Fibroblast of lung (primary cell): ENCODE data around the gene NAT14. TPM values are rescaled to one million over a fixed set of nuclear protein-coding genes. Genes with fewer than 3 reads are reported as not detected.
A peak's percentile ranks its signal among the peaks of the same experiment; 100 is the strongest.

Experiments used
- DNase-seq, 2 donors: peaks; one replicate each; pipeline versions ENCODE4 v3.0.0 to v3.0.0-alpha.2; 2010; ENCODE audit warnings: low read depth in 2 of 2
- H2AFZ ChIP-seq: 2 replicates; pipeline ENCODE4 v1.5.1; 2012; ENCODE audit warnings: low read length, control low read depth, inconsistent platforms
- H3K27ac ChIP-seq: 2 replicates; pipeline ENCODE4 v1.5.1; 2011; ENCODE audit warnings: low read length, control low read depth; ENCODE audit not compliant: insufficient read depth
- H3K27me3 ChIP-seq: 2 replicates; pipeline ENCODE4 v1.5.1; 2011; ENCODE audit warnings: mild to moderate bottlenecking, low read length; ENCODE audit not compliant: control insufficient read depth, insufficient read depth
- H3K36me3 ChIP-seq: 2 replicates; pipeline ENCODE4 v1.5.1; 2011; ENCODE audit warnings: low read length; ENCODE audit not compliant: control insufficient read depth, insufficient read depth
- H3K4me1 ChIP-seq: 2 replicates; pipeline ENCODE4 v1.5.1; 2011; ENCODE audit warnings: low read length; ENCODE audit not compliant: control insufficient read depth, insufficient read depth; ENCODE audit errors: extremely low read depth
- H3K4me2 ChIP-seq: 2 replicates; pipeline ENCODE4 v1.5.1; 2011; ENCODE audit warnings: low read length, control low read depth; ENCODE audit not compliant: insufficient read depth; ENCODE audit errors: extremely low read depth
- H3K4me3 ChIP-seq, 4 experiments: fragments of 200-600 bp in 1 of 4; sonication (generic) in 1 of 4; replicated peaks in 1 of 4; 2 replicates each; pipeline ENCODE4 v1.5.1; 2011 to 2016; ENCODE audit warnings: low read length in 4 of 4, low read depth in 3 of 4, mild to moderate bottlenecking in 3 of 4, control low read depth in 2 of 4, inconsistent platforms in 1 of 4, mixed read lengths in 1 of 4; ENCODE audit not compliant: insufficient read depth in 1 of 4; ENCODE audit errors: control extremely low read depth in 1 of 4
- H3K79me2 ChIP-seq: 2 replicates; pipeline ENCODE4 v1.5.1; 2012; ENCODE audit warnings: mild to moderate bottlenecking, low read length, inconsistent platforms; ENCODE audit not compliant: control insufficient read depth, insufficient read depth
- H3K9ac ChIP-seq: 2 replicates; pipeline ENCODE4 v1.5.1; 2011; ENCODE audit warnings: mild to moderate bottlenecking, low read length, control low read depth; ENCODE audit not compliant: insufficient read depth
- H3K9me3 ChIP-seq: 2 replicates; pipeline ENCODE4 v1.5.1; 2012; ENCODE audit warnings: low read depth, low read length; ENCODE audit not compliant: control insufficient read depth, insufficient read depth
- H4K20me1 ChIP-seq: 2 replicates; pipeline ENCODE4 v1.5.1; 2011; ENCODE audit warnings: low read length; ENCODE audit not compliant: control insufficient read depth, insufficient read depth; ENCODE audit errors: extremely low read depth
- EZH2 ChIP-seq: IDR thresholded peaks from 2 replicates; pipeline ENCODE4 v1.5.1; 2012; ENCODE audit warnings: low read length, control low read depth, mild to moderate bottlenecking; ENCODE audit errors: missing control alignments
- polyA plus RNA-seq, 2 donors: library from polyadenylated mRNA; depleted of rRNA in 1 of 2; stranded (reverse) in 1 of 2; unstranded in 1 of 2; fragments of >200 nt; gene quantifications; 2 replicates each; pipeline ENCODE4 v1.2.1, GENCODE V29; 2011 to 2012; ENCODE audit warnings: missing spikeins in 1 of 2
- total RNA-seq: library from RNA; depleted of rRNA; stranded (reverse); fragments of >200 nt; gene quantifications from 2 replicates; pipeline ENCODE4 v1.2.1, GENCODE V29; 2014
- TF ChIP-seq, protein P1 (sequence below), 2 donors: IDR thresholded peaks in 1 of 2; conservative IDR thresholded peaks in 1 of 2; 1 replicate in 1 of 2; 2 replicates in 1 of 2; pipeline ENCODE4 v1.5.1; 2011 to 2012; ENCODE audit warnings: low read length in 2 of 2, control low read depth in 1 of 2, inconsistent platforms in 1 of 2, low read depth in 1 of 2, mild to moderate bottlenecking in 1 of 2

NAT14 gene
- total and polyA plus RNA-seq, 2 donors (not counting 1 experiment from before 2014, with no cell fraction given) = 18.2 to 18.3 TPM

- H3K4me2 ChIP-seq = no peak overlapping the region
- TF ChIP-seq, protein P1, sequence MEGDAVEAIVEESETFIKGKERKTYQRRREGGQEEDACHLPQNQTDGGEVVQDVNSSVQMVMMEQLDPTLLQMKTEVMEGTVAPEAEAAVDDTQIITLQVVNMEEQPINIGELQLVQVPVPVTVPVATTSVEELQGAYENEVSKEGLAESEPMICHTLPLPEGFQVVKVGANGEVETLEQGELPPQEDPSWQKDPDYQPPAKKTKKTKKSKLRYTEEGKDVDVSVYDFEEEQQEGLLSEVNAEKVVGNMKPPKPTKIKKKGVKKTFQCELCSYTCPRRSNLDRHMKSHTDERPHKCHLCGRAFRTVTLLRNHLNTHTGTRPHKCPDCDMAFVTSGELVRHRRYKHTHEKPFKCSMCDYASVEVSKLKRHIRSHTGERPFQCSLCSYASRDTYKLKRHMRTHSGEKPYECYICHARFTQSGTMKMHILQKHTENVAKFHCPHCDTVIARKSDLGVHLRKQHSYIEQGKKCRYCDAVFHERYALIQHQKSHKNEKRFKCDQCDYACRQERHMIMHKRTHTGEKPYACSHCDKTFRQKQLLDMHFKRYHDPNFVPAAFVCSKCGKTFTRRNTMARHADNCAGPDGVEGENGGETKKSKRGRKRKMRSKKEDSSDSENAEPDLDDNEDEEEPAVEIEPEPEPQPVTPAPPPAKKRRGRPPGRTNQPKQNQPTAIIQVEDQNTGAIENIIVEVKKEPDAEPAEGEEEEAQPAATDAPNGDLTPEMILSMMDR (conservative IDR thresholded peaks at IDR 0.05 in 1 of 2, IDR thresholded peaks at IDR 0.05 in 1 of 2; ENCODE audit: low read depth in 1 of 2, low read length in 2 of 2) = no peak
- no peak for TF ChIP-seq EZH2
Observed at GRCh38 chr19:55504981-55505380, 20.0 kb downstream of the NAT14 start.

GRCh38 chr19:55508120-55508519 is 23.1 kb downstream of the NAT14 start:
- DNase-seq = no peak
- Histone ChIP-seq H3K4me3 (no peak overlapping the region), H3K36me3 (peaks cover 5% of the 10 kb centered on the region), H3K4me2 (no peak overlapping the region), H4K20me1 (no peaks in the 10 kb centered on the region), H3K79me2 (no peaks in the 10 kb centered on the region), H3K9ac (no peak overlapping the region), H3K27me3 (no peaks in the 10 kb centered on the region), H3K9me3 (no peaks in the 10 kb centered on the region), H2AFZ (no peak overlapping the region), H3K27ac (no peak overlapping the region), H3K4me1 (no peaks in the 10 kb centered on the region)
- no peak for TF ChIP-seq EZH2
- TF ChIP-seq, protein P1 (conservative IDR thresholded peaks at IDR 0.05 in 1 of 2, IDR thresholded peaks at IDR 0.05 in 1 of 2; ENCODE audit: low read depth in 1 of 2, low read length in 2 of 2) = no peak

More at GRCh38 chr19:55504981-55505380, 20.0 kb downstream of the NAT14 start:
- H3K9ac ChIP-seq = no peak overlapping the region
- H3K79me2 ChIP-seq = no peaks in the 10 kb centered on the region
- H3K27me3 ChIP-seq = no peaks in the 10 kb centered on the region
- H3K9me3 ChIP-seq = no peaks in the 10 kb centered on the region
- H3K4me3 ChIP-seq = no peak overlapping the region
- no peak overlapping the region for H3K27ac ChIP-seq
- no peaks in the 10 kb centered on the region for H3K4me1 ChIP-seq
- no peak overlapping the region for H2AFZ ChIP-seq
- H4K20me1 ChIP-seq = no peaks in the 10 kb centered on the region
- DNase-seq = no peak
- H3K36me3 ChIP-seq = peaks cover 9% of the 10 kb centered on the region

DNA sequence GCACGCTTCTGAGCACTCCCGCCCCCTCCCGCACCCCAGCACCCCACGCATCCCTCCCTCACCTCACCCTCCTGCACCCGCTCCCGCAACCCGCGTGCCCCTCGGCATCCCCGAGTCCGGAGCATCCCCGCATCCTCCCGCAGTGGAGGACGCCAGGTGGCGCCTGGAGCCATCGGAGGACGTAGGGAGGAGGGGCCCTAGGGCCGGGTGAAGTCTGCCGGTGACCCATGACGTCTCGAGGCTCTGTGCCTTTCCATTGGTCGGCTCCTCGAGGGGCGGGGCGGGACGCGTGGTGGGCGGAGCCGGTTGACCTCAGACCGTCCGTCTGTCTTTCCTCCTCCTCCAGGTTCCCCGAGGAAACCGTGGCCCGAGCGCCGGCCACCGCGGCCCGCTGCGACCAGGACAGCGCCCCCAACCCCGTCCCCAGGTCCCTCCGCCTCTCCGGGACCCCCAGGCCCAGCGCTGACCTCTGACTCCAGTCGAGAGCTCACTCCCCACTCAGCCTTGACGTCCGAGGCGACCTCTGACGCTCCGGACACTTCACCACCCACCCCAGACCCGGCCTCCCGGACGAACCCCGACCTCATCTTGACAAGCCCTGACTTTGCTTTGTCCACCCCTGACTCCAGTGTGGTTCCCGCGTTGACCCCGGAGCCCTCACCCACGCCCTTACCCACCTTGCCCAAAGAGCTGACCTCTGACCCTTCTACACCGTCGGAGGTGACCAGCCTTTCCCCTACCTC is 32.1 kb downstream of the NAT14 start:
- peak overlapping the region in 2 of 4 experiments; percentile 19 to 44 for H3K4me3 ChIP-seq
- H3K9ac ChIP-seq = peak overlapping the region; percentile 35

More for the DNA sequence above, 32.1 kb downstream of the NAT14 start:
- Histone ChIP-seq H3K4me2 (peak overlapping the region; percentile 23), H4K20me1 (no peaks in the 10 kb centered on the region), H3K9me3 (no peaks in the 10 kb centered on the region), H3K79me2 (no peaks in the 10 kb centered on the region), H3K36me3 (peaks cover 4% of the 10 kb centered on the region), H3K27me3 (no peaks in the 10 kb centered on the region), H3K4me1 (peaks cover 7% of the 10 kb centered on the region), H2AFZ (peak overlapping the region; percentile 26), H3K27ac (peak overlapping the region; percentile 76)
- peak; percentile 81 to 93 for DNase-seq
- no peak for TF ChIP-seq EZH2
- TF ChIP-seq, protein P1 (conservative IDR thresholded peaks at IDR 0.05 in 1 of 2, IDR thresholded peaks at IDR 0.05 in 1 of 2; ENCODE audit: low read depth in 1 of 2, low read length in 2 of 2) = peak; percentile 84 to 90
